GM08714 (cell line): ENCODE measurements around the gene ALG12.
A peak's percentile ranks its signal among the peaks of the same experiment; 100 is the strongest.

ENCODE experiments used
- H3K4me3 ChIP-seq: fragments of 200-500 bp; sonication (Bioruptor generic); 2 replicates; pipeline ENCODE4 v1.5.1; 2014; ENCODE audit warnings: mild to moderate bottlenecking, low read length, inconsistent platforms
- ZNF274 ChIP-seq: IDR thresholded peaks from 2 replicates; pipeline ENCODE4 v1.6.1; 2012; ENCODE audit warnings: mild to moderate bottlenecking, low read depth, low read length

ALG12 gene

GRCh38 chr22:49917974-49918910 is at the start of gene ALG12, which contains the start of gene CRELD2:
Gene ALG12 (minus strand): TSS chr22:49918438. CDS start chr22:49913765, 4,673 bp downstream.
Gene CRELD2 (plus strand): TSS chr22:49918634. CDS start chr22:49918770, 136 bp downstream.
- peak within 1 kb of the TSS; percentile 70 for H3K4me3 ChIP-seq
- TF ChIP-seq ZNF274, result no peak

GRCh38 chr22:49967706-49968208 is 49.5 kb upstream of the ALG12 start:
- H3K4me3 ChIP-seq, result no peak overlapping the region
- TF ChIP-seq ZNF274, result no peak

GRCh38 chr22:49966774-49967705 is 48.8 kb upstream of the ALG12 start:
- no peak for TF ChIP-seq ZNF274

GRCh38 chr22:49966041-49966773 is 48.0 kb upstream of the ALG12 start:
- no peak overlapping the region for H3K4me3 ChIP-seq
- TF ChIP-seq ZNF274, result no peak

More at GRCh38 chr22:49966774-49967705, 48.8 kb upstream of the ALG12 start:
- H3K4me3 ChIP-seq, result no peak overlapping the region

- H3K4me3 ChIP-seq, result no peak overlapping the region
- no peak for TF ChIP-seq ZNF274
Observed at GRCh38 chr22:49965091-49966040, 47.1 kb upstream of the ALG12 start.

- no peak overlapping the region for H3K4me3 ChIP-seq
- TF ChIP-seq ZNF274, result no peak
Observed at GRCh38 chr22:49964136-49965090, 46.2 kb upstream of the ALG12 start.

GRCh38 chr22:49963647-49964026 is 45.4 kb upstream of the ALG12 start:
- H3K4me3 ChIP-seq, result no peak overlapping the region; the same call in 1 of the 2 replicates
- no peak for TF ChIP-seq ZNF274

GRCh38 chr22:49962751-49963646 is 44.8 kb upstream of the ALG12 start:
- no peak for TF ChIP-seq ZNF274
- peak overlapping the region; percentile 66; the same call in 1 of the 2 replicates for H3K4me3 ChIP-seq

- peak overlapping the region; percentile 72 for H3K4me3 ChIP-seq
- TF ChIP-seq ZNF274, result no peak
Observed at GRCh38 chr22:49962012-49962750, 43.9 kb upstream of the ALG12 start.

- no peak for TF ChIP-seq ZNF274
- peak overlapping the region; percentile 72 for H3K4me3 ChIP-seq
Observed at GRCh38 chr22:49961601-49962011, 43.4 kb upstream of the ALG12 start.
